SK-N-MC (cell line): Measurements from ENCODE around the gene TADA3.

Experiments
- EZH2 ChIP-seq: fragments of 200-600 bp; sonication (generic); IDR thresholded peaks from one replicate; pipeline ENCODE4 v1.6.1; 2017; ENCODE audit warnings: antibody characterized with exemption
- POLR2AphosphoS5 ChIP-seq: IDR thresholded peaks from 2 replicates; pipeline ENCODE4 v1.6.1; 2012; ENCODE audit warnings: mild to moderate bottlenecking, low read depth, low read length, borderline replicate concordance

GRCh38 chr3:9785602-9786001, 6.7 kb downstream of the TADA3 start:
- TF ChIP-seq POLR2AphosphoS5 (no peak), EZH2 (no peak)
